Left ventricle myocardium inferior (tissue), 1 donor: ENCODE data around the gene RAD51B. TPM values are rescaled to one million over a fixed set of nuclear protein-coding genes. Genes with fewer than 3 reads are reported as not detected.
A peak's percentile ranks its signal among the peaks of the same experiment; 100 is the strongest.

Experiments
- DNase-seq: peaks from one replicate; pipeline ENCODE4 v3.0.0-alpha.2; 2020
- H3K27ac ChIP-seq: fragments of 200-600 bp; replicated peaks from 2 replicates; pipeline ENCODE4 v1.8.0; 2021
- H3K27me3 ChIP-seq: fragments of 200-600 bp; 2 replicates; pipeline ENCODE4 v1.8.0; 2021; ENCODE audit warnings: low read depth
- H3K36me3 ChIP-seq: fragments of 200-600 bp; 2 replicates; pipeline ENCODE4 v1.8.0; 2021
- H3K4me1 ChIP-seq: fragments of 200-600 bp; 2 replicates; pipeline ENCODE4 v1.8.0; 2021
- H3K4me3 ChIP-seq: fragments of 200-600 bp; 2 replicates; pipeline ENCODE4 v1.8.0; 2021; ENCODE audit warnings: mild to moderate bottlenecking, moderate library complexity
- H3K9me3 ChIP-seq: fragments of 200-600 bp; replicated peaks from 2 replicates; pipeline ENCODE4 v1.8.0; 2021
- intact Hi-C: fragments of 100-400 bp; cut with micrococcal nuclease; formaldehyde crosslinking; loops from one replicate; pipeline ENCODE4 v1.11.0; 2022
- total RNA-seq: library from RNA; stranded (reverse); fragmentation: NEBNext Ultra II Directional; extraction: Animal tissue kit (Norgen Biotek cat#: 25700); gene quantifications from one replicate; pipeline ENCODE4 v1.2.1, GENCODE V29; 2021
- TF ChIP-seq, protein P1 (sequence below): fragments of 200-600 bp; IDR thresholded peaks from 2 replicates; pipeline ENCODE4 v1.8.0; 2021; ENCODE audit warnings: antibody characterized with exemption, mild to moderate bottlenecking, borderline replicate concordance
- donor health status: DM: no; HTN: yes; CAD: no; lungs with severe emphysema.

Gene RAD51B
- total RNA-seq, 1 donor from 2014 or later = 2.4 TPM

DNA sequence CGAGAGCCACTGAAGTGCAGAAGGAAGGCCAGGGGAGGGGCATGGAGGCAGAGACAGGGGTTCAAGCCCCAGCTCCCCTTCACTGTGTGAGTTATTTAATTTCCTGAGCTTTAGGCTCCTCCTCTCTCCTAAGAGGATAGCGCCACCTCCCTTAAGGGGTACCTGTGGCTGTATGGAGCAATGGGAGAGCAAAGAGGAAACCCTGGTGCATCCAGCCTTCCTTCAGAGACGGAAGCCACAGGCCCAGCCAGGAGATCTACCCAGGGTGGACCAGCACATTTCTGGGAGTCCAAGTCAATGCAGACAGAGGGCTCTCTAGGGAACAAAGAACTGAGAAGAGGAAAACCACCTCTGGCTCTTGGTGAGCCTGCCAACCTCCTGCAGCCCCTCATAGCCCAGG lies 883.0 kb downstream of the RAD51B start:
- TF ChIP-seq, protein P1, sequence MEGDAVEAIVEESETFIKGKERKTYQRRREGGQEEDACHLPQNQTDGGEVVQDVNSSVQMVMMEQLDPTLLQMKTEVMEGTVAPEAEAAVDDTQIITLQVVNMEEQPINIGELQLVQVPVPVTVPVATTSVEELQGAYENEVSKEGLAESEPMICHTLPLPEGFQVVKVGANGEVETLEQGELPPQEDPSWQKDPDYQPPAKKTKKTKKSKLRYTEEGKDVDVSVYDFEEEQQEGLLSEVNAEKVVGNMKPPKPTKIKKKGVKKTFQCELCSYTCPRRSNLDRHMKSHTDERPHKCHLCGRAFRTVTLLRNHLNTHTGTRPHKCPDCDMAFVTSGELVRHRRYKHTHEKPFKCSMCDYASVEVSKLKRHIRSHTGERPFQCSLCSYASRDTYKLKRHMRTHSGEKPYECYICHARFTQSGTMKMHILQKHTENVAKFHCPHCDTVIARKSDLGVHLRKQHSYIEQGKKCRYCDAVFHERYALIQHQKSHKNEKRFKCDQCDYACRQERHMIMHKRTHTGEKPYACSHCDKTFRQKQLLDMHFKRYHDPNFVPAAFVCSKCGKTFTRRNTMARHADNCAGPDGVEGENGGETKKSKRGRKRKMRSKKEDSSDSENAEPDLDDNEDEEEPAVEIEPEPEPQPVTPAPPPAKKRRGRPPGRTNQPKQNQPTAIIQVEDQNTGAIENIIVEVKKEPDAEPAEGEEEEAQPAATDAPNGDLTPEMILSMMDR = no peak
- no peak for DNase-seq
- peaks cover 20% of the 10 kb centered on the region for H3K4me1 ChIP-seq
- intact Hi-C loops = no loop called here
- H3K27me3 ChIP-seq = no peaks in the 10 kb centered on the region
- no peak overlapping the region for H3K4me3 ChIP-seq
- H3K27ac ChIP-seq = no peak overlapping the region
- H3K9me3 ChIP-seq = no peaks in the 10 kb centered on the region
- H3K36me3 ChIP-seq = no peaks in the 10 kb centered on the region

DNA sequence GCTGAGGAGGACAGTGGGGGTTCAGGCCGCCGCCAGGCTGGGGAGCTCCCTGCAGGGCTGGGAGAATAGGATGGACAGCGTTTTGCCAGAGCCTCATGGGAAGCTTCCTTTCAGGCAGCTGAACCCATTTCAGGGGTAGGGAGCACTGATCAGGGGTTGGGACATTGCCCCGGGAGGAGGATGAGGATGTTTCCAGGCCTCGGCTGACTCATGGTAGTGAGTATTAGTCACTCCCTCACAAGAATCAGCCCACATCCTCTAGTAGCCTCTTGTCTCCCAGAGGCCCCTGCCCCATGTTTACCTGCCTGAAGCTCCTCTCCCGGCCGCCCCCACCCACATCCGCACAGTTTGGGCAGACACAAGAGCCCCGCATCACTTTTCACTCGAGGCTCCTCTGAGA lies 883.5 kb downstream of the RAD51B start:
- TF ChIP-seq, protein P1 = no peak

DNA sequence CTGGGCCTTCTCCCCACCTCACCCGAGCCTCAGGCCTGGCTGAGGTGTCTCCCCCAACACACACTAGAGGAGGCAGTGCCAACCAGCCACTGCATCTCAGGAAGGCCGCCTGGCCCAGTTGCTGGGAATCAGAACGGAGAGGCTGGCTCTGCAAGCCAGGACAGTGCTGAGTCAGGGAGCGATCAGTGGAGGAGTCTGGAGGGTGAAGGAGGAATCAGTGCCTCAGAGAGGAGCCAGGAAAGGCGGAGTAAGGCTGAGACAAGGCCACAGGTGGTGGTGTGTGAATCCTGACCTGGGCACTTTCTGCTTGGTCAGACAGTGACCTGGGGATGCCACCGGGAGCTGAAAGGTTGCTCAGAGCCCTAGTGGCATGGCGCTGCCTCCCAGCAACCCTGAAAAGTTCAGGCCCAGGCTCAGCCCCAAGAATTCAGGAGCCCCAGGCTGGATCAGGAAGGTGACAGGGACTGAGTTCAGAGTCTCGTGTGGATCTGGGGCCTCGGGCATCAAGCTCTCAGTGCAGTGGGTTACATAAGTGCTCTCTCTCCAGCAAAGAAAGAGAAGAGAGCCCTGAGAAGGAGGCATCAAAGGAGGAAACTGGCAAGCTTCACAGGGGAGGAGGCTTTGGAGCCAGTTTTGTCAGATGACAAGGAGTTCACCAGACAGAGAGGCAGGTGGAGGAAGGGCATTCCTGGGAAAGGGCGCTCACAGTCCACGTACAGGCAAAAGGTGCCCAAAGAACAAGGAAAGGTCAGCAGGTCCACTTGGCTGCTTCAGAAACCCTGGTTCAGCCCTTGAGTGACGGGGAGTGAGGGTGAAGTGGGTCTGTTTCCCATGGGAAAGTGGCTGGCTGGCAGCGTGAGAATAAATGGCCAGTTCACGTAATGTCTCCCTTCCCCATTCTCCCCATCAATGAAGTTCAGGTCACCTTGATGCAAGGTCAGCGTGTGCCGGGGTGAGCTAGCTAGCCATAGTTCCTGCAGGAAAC lies 885.4 kb downstream of the RAD51B start:
- TF ChIP-seq, protein P1 = no peak
- Histone ChIP-seq H3K4me1 (peaks cover 20% of the 10 kb centered on the region), H3K27me3 (no peaks in the 10 kb centered on the region), H3K4me3 (no peak overlapping the region), H3K36me3 (no peaks in the 10 kb centered on the region), H3K27ac (no peak overlapping the region), H3K9me3 (no peaks in the 10 kb centered on the region)
- intact Hi-C loops = no loop called here
- no peak for DNase-seq

More for the DNA sequence above, 883.5 kb downstream of the RAD51B start:
- no peak overlapping the region for H3K27ac ChIP-seq
- DNase-seq = no peak
- intact Hi-C loops = no loop called here
- no peaks in the 10 kb centered on the region for H3K36me3 ChIP-seq
- no peaks in the 10 kb centered on the region for H3K9me3 ChIP-seq
- H3K4me3 ChIP-seq = no peak overlapping the region
- H3K27me3 ChIP-seq = no peaks in the 10 kb centered on the region
- peaks cover 20% of the 10 kb centered on the region for H3K4me1 ChIP-seq

DNA sequence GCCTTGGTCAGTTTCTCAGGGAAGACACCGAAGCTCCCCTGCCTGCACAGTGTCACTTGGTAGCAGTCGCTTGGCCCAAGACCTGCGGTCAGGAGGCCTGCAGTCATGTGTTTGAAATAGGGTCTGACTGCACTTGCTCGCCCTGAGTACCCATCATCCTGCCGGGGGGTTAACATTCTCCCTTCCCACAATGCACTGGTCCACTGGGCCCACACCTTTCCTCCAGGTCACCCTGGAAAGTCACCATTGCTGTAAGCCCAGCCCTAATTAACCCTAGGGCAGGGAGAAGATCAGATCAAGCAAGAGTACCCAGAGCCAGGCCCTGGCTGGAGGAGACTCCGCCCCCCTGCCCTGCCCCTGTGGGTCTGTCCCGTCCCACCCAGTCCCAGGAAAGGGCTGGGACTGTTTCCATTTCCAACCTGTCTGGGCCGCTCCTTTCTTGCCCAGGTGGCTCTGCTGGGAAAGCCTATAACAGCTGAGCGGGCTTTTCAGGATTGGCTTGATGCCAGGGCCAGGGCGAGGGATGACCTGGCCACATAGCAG lies 886.2 kb downstream of the RAD51B start:
- intact Hi-C loops = no loop called here
- H3K4me3 ChIP-seq = no peak overlapping the region
- no peaks in the 10 kb centered on the region for H3K27me3 ChIP-seq
- TF ChIP-seq, protein P1 = no peak
- H3K4me1 ChIP-seq = peaks cover 20% of the 10 kb centered on the region
- H3K27ac ChIP-seq = peak overlapping the region; percentile 42
- DNase-seq = no peak
- H3K36me3 ChIP-seq = no peaks in the 10 kb centered on the region
- H3K9me3 ChIP-seq = no peaks in the 10 kb centered on the region

DNA sequence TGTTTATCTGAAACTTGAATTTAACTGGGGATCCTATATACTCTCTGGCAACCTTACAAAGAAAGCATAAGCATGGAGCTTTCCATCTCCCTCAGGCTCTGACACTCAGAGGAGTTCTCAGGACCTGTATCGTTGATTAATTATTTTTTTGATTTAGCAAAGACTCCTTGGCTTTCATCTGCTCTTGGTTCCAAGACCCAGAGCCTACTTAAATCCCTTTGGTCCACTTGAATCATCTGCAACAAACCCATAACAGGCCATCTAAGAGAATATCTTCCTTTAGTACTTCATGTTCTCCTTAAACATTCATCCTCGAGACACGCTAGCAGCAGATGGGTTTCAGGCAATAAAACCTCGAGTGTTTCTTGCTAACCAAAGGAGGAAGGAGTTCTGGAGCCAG lies 887.9 kb downstream of the RAD51B start:
- intact Hi-C loops = no loop called here
- H3K4me1 ChIP-seq = peaks cover 27% of the 10 kb centered on the region
- TF ChIP-seq, protein P1 = no peak
- no peaks in the 10 kb centered on the region for H3K27me3 ChIP-seq
- H3K4me3 ChIP-seq = no peak overlapping the region
- DNase-seq = no peak
- H3K36me3 ChIP-seq = no peaks in the 10 kb centered on the region
- H3K9me3 ChIP-seq = no peaks in the 10 kb centered on the region
- peak overlapping the region; percentile 42 for H3K27ac ChIP-seq
